Stimulated activated effector memory CD8-positive, alpha-beta T cell treated with anti-CD3 and anti-CD28 coated beads, Interleukin-12 subunit alpha, Interleukin-12 subunit beta, amount 100 ng/mL, for 72 hours (primary cell): ENCODE data around the gene GPA33.
"Not testable (repeated sequence)": the region's sequence is repeated elsewhere in the genome, so short reads cannot be mapped to it uniquely, and the experiment has no call there.

ENCODE experiments used
- ATAC-seq: fragments of 150-1000 bp; cut with Tn5 transposase; 2 replicates; pipeline ENCODE4 v1.10.0; 2021
- DNase-seq, 2 donors: peaks; one replicate each; pipeline ENCODE4 v3.0.0; 2021 to 2022; ENCODE audit warnings: low spot score in 2 of 2
- H3K27ac Mint-ChIP-seq: one replicate; pipeline ENCODE4 v1.8.0; 2022; ENCODE audit warnings: mild to moderate bottlenecking, mixed read lengths
- H3K36me3 Mint-ChIP-seq: one replicate; pipeline ENCODE4 v1.8.0; 2022; ENCODE audit warnings: mild to moderate bottlenecking, mixed read lengths
- H3K4me1 Mint-ChIP-seq: one replicate; pipeline ENCODE4 v1.8.0; 2022; ENCODE audit warnings: mixed read lengths
- H3K4me3 Mint-ChIP-seq: one replicate; pipeline ENCODE4 v1.8.0; 2022; ENCODE audit warnings: mild to moderate bottlenecking, mixed read lengths
- H3K9me3 Mint-ChIP-seq: one replicate; pipeline ENCODE4 v1.8.0; 2022; ENCODE audit warnings: mixed read lengths

GPA33 gene

GRCh38 chr1:167060141-167061072 is 29.8 kb downstream of the GPA33 start:
- DNase-seq (no peak), ATAC-seq (no peak)
- Mint-ChIP-seq H3K27ac (no peak overlapping the region), H3K4me1 (peaks cover 9% of the 10 kb centered on the region), H3K9me3 (no peaks in the 10 kb centered on the region), H3K36me3 (no peaks in the 10 kb centered on the region), H3K4me3 (no peak overlapping the region)

GRCh38 chr1:167059809-167060107 is 30.4 kb downstream of the GPA33 start:
- DNase-seq = no peak
- Mint-ChIP-seq H3K4me1 (peaks cover 9% of the 10 kb centered on the region), H3K9me3 (no peaks in the 10 kb centered on the region), H3K27ac (peak overlapping the region; percentile 39), H3K4me3 (no peak overlapping the region), H3K36me3 (no peaks in the 10 kb centered on the region)
- no peak for ATAC-seq

GRCh38 chr1:167059045-167059808 is 30.9 kb downstream of the GPA33 start:
- Mint-ChIP-seq H3K4me1 (peaks cover 9% of the 10 kb centered on the region), H3K36me3 (no peaks in the 10 kb centered on the region), H3K4me3 (peak overlapping the region; percentile 20), H3K27ac (peak overlapping the region; percentile 39), H3K9me3 (no peaks in the 10 kb centered on the region)
- peak; percentile 57 for ATAC-seq
- DNase-seq = peak; percentile 67 to 91

- peaks cover 9% of the 10 kb centered on the region for H3K4me1 Mint-ChIP-seq
- H3K27ac Mint-ChIP-seq = no peak overlapping the region
- ATAC-seq (peak; percentile 67), DNase-seq (peak in 1 of 2 donors; percentile 49)
- H3K4me3 Mint-ChIP-seq = no peak overlapping the region
- H3K9me3 Mint-ChIP-seq = no peaks in the 10 kb centered on the region
- H3K36me3 Mint-ChIP-seq = no peaks in the 10 kb centered on the region
These were observed 32.9 kb downstream of the GPA33 start for GRCh38 chr1:167057241-167057688.

GRCh38 chr1:167056529-167057231 is 33.5 kb downstream of the GPA33 start:
- Mint-ChIP-seq H3K4me1 (peaks cover 9% of the 10 kb centered on the region), H3K36me3 (no peaks in the 10 kb centered on the region), H3K9me3 (no peaks in the 10 kb centered on the region), H3K4me3 (no peak overlapping the region), H3K27ac (no peak overlapping the region)
- ATAC-seq (peak; percentile 46), DNase-seq (peak in 1 of 2 donors; percentile 28)

- no peak overlapping the region for H3K27ac Mint-ChIP-seq
- peaks cover 9% of the 10 kb centered on the region for H3K4me1 Mint-ChIP-seq
- no peak for ATAC-seq
- no peak overlapping the region for H3K4me3 Mint-ChIP-seq
- H3K9me3 Mint-ChIP-seq = no peaks in the 10 kb centered on the region
- H3K36me3 Mint-ChIP-seq = no peaks in the 10 kb centered on the region
- DNase-seq = peak in 1 of 2 donors; percentile 26
These were observed 35.1 kb downstream of the GPA33 start for GRCh38 chr1:167054946-167055630.

GRCh38 chr1:167054531-167054930 is 35.6 kb downstream of the GPA33 start:
- H3K4me1 Mint-ChIP-seq = peaks cover 7% of the 10 kb centered on the region
- no peak for ATAC-seq
- no peak overlapping the region for H3K4me3 Mint-ChIP-seq
- H3K36me3 Mint-ChIP-seq = no peaks in the 10 kb centered on the region
- no peak overlapping the region for H3K27ac Mint-ChIP-seq
- no peak for DNase-seq
- no peaks in the 10 kb centered on the region for H3K9me3 Mint-ChIP-seq

GRCh38 chr1:167052389-167052788 is 37.8 kb downstream of the GPA33 start:
- no peak overlapping the region for H3K27ac Mint-ChIP-seq
- ATAC-seq = no peak
- H3K36me3 Mint-ChIP-seq = no peaks in the 10 kb centered on the region
- no peaks in the 10 kb centered on the region for H3K9me3 Mint-ChIP-seq
- no peak overlapping the region for H3K4me3 Mint-ChIP-seq
- H3K4me1 Mint-ChIP-seq = no peaks in the 10 kb centered on the region
- DNase-seq = no peak

- H3K9me3 Mint-ChIP-seq = no peaks in the 10 kb centered on the region
These were observed 38.3 kb downstream of the GPA33 start for GRCh38 chr1:167051907-167052306.

GRCh38 chr1:167043752-167044488 is 46.3 kb downstream of the GPA33 start:
- Mint-ChIP-seq H3K4me3 (peak overlapping the region; percentile 72), H3K4me1 (peaks cover 19% of the 10 kb centered on the region), H3K36me3 (no peaks in the 10 kb centered on the region), H3K27ac (peak overlapping the region; percentile 56), H3K9me3 (no peaks in the 10 kb centered on the region)
- ATAC-seq (peak; percentile 99), DNase-seq (peak; percentile 47 to 72)

More at GRCh38 chr1:167051907-167052306, 38.3 kb downstream of the GPA33 start:
- H3K4me3 Mint-ChIP-seq = no peak overlapping the region
- H3K4me1 Mint-ChIP-seq = no peaks in the 10 kb centered on the region
- ATAC-seq (no peak), DNase-seq (no peak)
- H3K27ac Mint-ChIP-seq = no peak overlapping the region
- no peaks in the 10 kb centered on the region for H3K36me3 Mint-ChIP-seq

- Mint-ChIP-seq H3K4me3 (no peak overlapping the region), H3K9me3 (no peaks in the 10 kb centered on the region), H3K36me3 (no peaks in the 10 kb centered on the region), H3K4me1 (no peaks in the 10 kb centered on the region), H3K27ac (no peak overlapping the region)
- no peak for ATAC-seq
- no peak for DNase-seq
These were observed 56.5 kb downstream of the GPA33 start for GRCh38 chr1:167033646-167034045.

- not testable (repeated sequence) for H3K4me1 Mint-ChIP-seq, DNase-seq, H3K9me3 Mint-ChIP-seq, H3K27ac Mint-ChIP-seq, H3K36me3 Mint-ChIP-seq, ATAC-seq, H3K4me3 Mint-ChIP-seq
These were observed 60.6 kb downstream of the GPA33 start for GRCh38 chr1:167029553-167029952.

- Mint-ChIP-seq H3K27ac (no peak overlapping the region), H3K36me3 (no peaks in the 10 kb centered on the region), H3K9me3 (no peaks in the 10 kb centered on the region), H3K4me1 (no peaks in the 10 kb centered on the region), H3K4me3 (no peak overlapping the region)
- ATAC-seq (peak; percentile 62), DNase-seq (no peak)
These were observed 67.8 kb downstream of the GPA33 start for GRCh38 chr1:167022384-167022783.

- H3K4me1 Mint-ChIP-seq = no peaks in the 10 kb centered on the region
- no peak for DNase-seq
- no peaks in the 10 kb centered on the region for H3K36me3 Mint-ChIP-seq
- H3K27ac Mint-ChIP-seq = no peak overlapping the region
- no peak for ATAC-seq
- H3K9me3 Mint-ChIP-seq = no peaks in the 10 kb centered on the region
- no peak overlapping the region for H3K4me3 Mint-ChIP-seq
These were observed 74.0 kb downstream of the GPA33 start for GRCh38 chr1:167016100-167016750.
